ENCODE measurements around the gene MIEF1. TPM values are rescaled to one million over a fixed set of nuclear protein-coding genes. Genes with fewer than 3 reads are reported as not detected.
A peak's percentile ranks its signal among the peaks of the same experiment; 100 is the strongest.

The MIEF1 gene
- 10 to 100 TPM; 19.2 to 23.6 (median 23.4) TPM for total RNA-seq

- TF ChIP-seq CTCF (IDR thresholded peaks at IDR 0.05) = no peak
- TF ChIP-seq POLR2AphosphoS5 (IDR thresholded peaks at IDR 0.05) = peak in 2 of 3 donors; percentile 79 to 82
- no peak for TF ChIP-seq EP300 (IDR thresholded peaks at IDR 0.05)
- peak in 1 of 2 donors; percentile 31 for TF ChIP-seq POLR2A (IDR thresholded peaks at IDR 0.05)
- Histone ChIP-seq H3K4me1 (peaks cover 71% of the 10 kb centered on the region), H3K27me3 (no peaks in the 10 kb centered on the region), H3K27ac (peak within 1 kb of the TSS; percentile 88), H3K9me3 (no peaks in the 10 kb centered on the region), H3K4me3 (peak within 1 kb of the TSS; percentile 91), H3K36me3 (peaks cover 32% of the 10 kb centered on the region)
- WGBS = no CpG with 5 or more reads among the region's 58 CpGs
- peak; percentile 99 for DNase-seq (ENCODE audit: low spot score in 2 of 2)
Observed at GRCh38 chr22:39502109-39502788, at the start of gene MIEF1. Gene MIEF1 (plus strand): TSS chr22:39502290. CDS start chr22:39511295, 9,005 bp downstream.

GRCh38 chr22:39452740-39453040 is 49.4 kb upstream of the MIEF1 start:
- peak overlapping the region; percentile 27 for H3K27ac ChIP-seq
- DNase-seq (ENCODE audit: low spot score in 2 of 2) = no peak
- H3K27me3 ChIP-seq = peaks cover 19% of the 10 kb centered on the region
- peaks cover 44% of the 10 kb centered on the region for H3K4me1 ChIP-seq
- no peaks in the 10 kb centered on the region for H3K9me3 ChIP-seq
- H3K4me3 ChIP-seq = no peak overlapping the region
- 73% methylated on average over 6 of the region's 6 CpGs for WGBS
- no peaks in the 10 kb centered on the region for H3K36me3 ChIP-seq
- no peak for TF ChIP-seq CTCF (IDR thresholded peaks at IDR 0.05)
- TF ChIP-seq POLR2A (IDR thresholded peaks at IDR 0.05) = no peak
- no peak for TF ChIP-seq EP300 (IDR thresholded peaks at IDR 0.05)
- TF ChIP-seq POLR2AphosphoS5 (IDR thresholded peaks at IDR 0.05) = no peak

- H3K27ac ChIP-seq = peak overlapping the region; percentile 41
- 73% methylated on average over 8 of the region's 9 CpGs for WGBS
- no peak for DNase-seq (ENCODE audit: low spot score in 2 of 2)
Observed at GRCh38 chr22:39453765-39454378, 48.2 kb upstream of the MIEF1 start.

GRCh38 chr22:39454385-39454871 is 47.7 kb upstream of the MIEF1 start:
- Histone ChIP-seq H3K36me3 (no peaks in the 10 kb centered on the region), H3K4me3 (no peak overlapping the region), H3K27me3 (peaks cover 35% of the 10 kb centered on the region), H3K9me3 (no peaks in the 10 kb centered on the region), H3K4me1 (peaks cover 34% of the 10 kb centered on the region), H3K27ac (peak overlapping the region; percentile 41)
- 40% methylated on average over 7 of the region's 7 CpGs for WGBS
- TF ChIP-seq POLR2A (IDR thresholded peaks at IDR 0.05) (no peak), EP300 (IDR thresholded peaks at IDR 0.05) (no peak), CTCF (IDR thresholded peaks at IDR 0.05) (no peak)
- no peak for DNase-seq (ENCODE audit: low spot score in 2 of 2)

More at GRCh38 chr22:39453765-39454378, 48.2 kb upstream of the MIEF1 start:
- H3K9me3 ChIP-seq = no peaks in the 10 kb centered on the region
- peaks cover 31% of the 10 kb centered on the region for H3K27me3 ChIP-seq
- peaks cover 39% of the 10 kb centered on the region for H3K4me1 ChIP-seq
- no peak for TF ChIP-seq POLR2A (IDR thresholded peaks at IDR 0.05)
- no peak for TF ChIP-seq CTCF (IDR thresholded peaks at IDR 0.05)
- TF ChIP-seq EP300 (IDR thresholded peaks at IDR 0.05) = no peak
- TF ChIP-seq POLR2AphosphoS5 (IDR thresholded peaks at IDR 0.05) = no peak
- H3K36me3 ChIP-seq = no peaks in the 10 kb centered on the region
- no peak overlapping the region for H3K4me3 ChIP-seq

- no peaks in the 10 kb centered on the region for H3K36me3 ChIP-seq
- H3K4me3 ChIP-seq = peak within 1 kb of the TSS; percentile 68
- peaks cover 39% of the 10 kb centered on the region for H3K27me3 ChIP-seq
- H3K4me1 ChIP-seq = peaks cover 33% of the 10 kb centered on the region
- no peaks in the 10 kb centered on the region for H3K9me3 ChIP-seq
- DNase-seq (ENCODE audit: low spot score in 2 of 2) = no peak
- WGBS = 49% methylated on average over 21 of the region's 80 CpGs
- peak within 1 kb of the TSS; percentile 74 for H3K27ac ChIP-seq
- TF ChIP-seq CTCF (IDR thresholded peaks at IDR 0.05) (no peak), EP300 (IDR thresholded peaks at IDR 0.05) (no peak), POLR2AphosphoS5 (IDR thresholded peaks at IDR 0.05) (no peak), POLR2A (IDR thresholded peaks at IDR 0.05) (no peak)
Observed at GRCh38 chr22:39456522-39457197, 45.4 kb upstream of the MIEF1 start, which contains the start of gene MGAT3. Gene MGAT3 (plus strand): TSS chr22:39457012. CDS start chr22:39487348, 30,336 bp downstream.

Measured in suprapubic skin (tissue), 4 donors.